Adrenal gland (tissue), 12 donors: ENCODE results near the gene S1PR4. TPM values are rescaled to one million over a fixed set of nuclear protein-coding genes. Genes with fewer than 3 reads are reported as not detected.
"Not testable (repeated sequence)": the region's sequence is repeated elsewhere in the genome, so short reads cannot be mapped to it uniquely, and the experiment has no call there.

Source experiments
- DNase-seq, 7 donors: peaks; one replicate each; pipeline ENCODE4 v3.0.0-alpha.2; 2019 to 2020
- H3K27ac ChIP-seq, 5 donors: fragments of 200-600 bp; sonication (generic) in 4 of 5; 1 replicate in 3 of 5; 2 replicates in 2 of 5; pipeline versions ENCODE4 v1.5.1 to v1.8.0; 2016 to 2020; ENCODE audit warnings: mild to moderate bottlenecking in 1 of 5
- H3K27me3 ChIP-seq: fragments of 200-600 bp; 2 replicates; pipeline ENCODE4 v1.8.0; 2021
- H3K36me3 ChIP-seq, 2 donors: fragments of 200-600 bp; replicated peaks in 1 of 2; 1 replicate in 1 of 2; 2 replicates in 1 of 2; pipeline versions ENCODE4 v1.5.1 to v1.8.0; 2018 to 2022
- H3K4me1 ChIP-seq, 2 donors: fragments of 200-600 bp; replicated peaks in 1 of 2; 1 replicate in 1 of 2; 2 replicates in 1 of 2; pipeline versions ENCODE4 v1.5.1 to v1.8.0; 2018 to 2021
- H3K4me3 ChIP-seq, 4 donors: fragments of 200-600 bp; sonication (generic) in 3 of 4; one replicate each; pipeline ENCODE4 v1.5.1; 2016 to 2018
- H3K9me3 ChIP-seq, 3 donors: fragments of 200-600 bp; sonication (generic) in 1 of 3; replicated peaks in 1 of 3; 1 replicate in 2 of 3; 2 replicates in 1 of 3; pipeline versions ENCODE4 v1.5.1 to v1.8.0; 2016 to 2021
- POLR2A ChIP-seq, 2 donors: fragments of 450-650 bp; IDR thresholded peaks; one replicate each; pipeline ENCODE4 v1.6.1; 2017; ENCODE audit warnings: antibody characterized with exemption in 2 of 2, mild to moderate bottlenecking in 2 of 2, moderate library complexity in 1 of 2
- WGBS, 4 donors: extraction: QIAGEN DNeasy Blood & Tissue Kit in 2 of 4; methylation state at CpG; one replicate each; pipeline versions ENCODE4 v1.1.5 to v1.1.7; 2013 to 2017; 5-methylcytosine and 5-hydroxymethylcytosine counted together
- intact Hi-C, 2 donors: fragments of 100-400 bp; cut with DNase I; formaldehyde crosslinking; loops; one replicate each; pipeline versions ENCODE4 v1.14.1 to v1.15.0; 2022 to 2023
- polyA plus RNA-seq, 3 donors: library from polyadenylated mRNA; stranded (reverse); fragments of 200-250 nt in 2 of 3; fragments of 350-450 nt in 1 of 3; fragmentation: Illumina TruSeq in 1 of 3; extraction: RNeasy Lipid Tissue Mini Kit (QIAGEN cat#74804) in 1 of 3; gene quantifications; one replicate each; pipeline ENCODE4 v1.2.3, GENCODE V29; 2013 to 2014
- total RNA-seq, 9 donors: library from RNA; depleted of rRNA in 4 of 9; stranded (reverse); fragments of >200 nt in 4 of 9; fragments of 120-200 nt in 1 of 9; fragmentation: NEBNext Ultra II Directional in 1 of 9; extraction: Animal tissue kit (Norgen Biotek cat#: 25700) in 1 of 9; gene quantifications; one replicate each; pipeline versions ENCODE4 v1.1.0 to v1.2.4, GENCODE V29; 2013 to 2023
- TF ChIP-seq, protein P1 (sequence below), 6 experiments: fragments of 450-650 bp in 4 of 6; fragments of 200-600 bp in 2 of 6; sonication (generic) in 1 of 6; IDR thresholded peaks; 1 replicate in 5 of 6; 2 replicates in 1 of 6; pipeline versions ENCODE4 v1.5.1 to v1.8.0; 2016 to 2021; ENCODE audit warnings: antibody characterized with exemption in 6 of 6, mild to moderate bottlenecking in 2 of 6, moderate library complexity in 1 of 6
- donor health status: healthy with polysubstance abuse.
- donor health status: Bipolar disorder and iron deficiency.
- donor health status: DM: yes; HTN: yes; CAD: no.
- donor health status: DM: no; HTN: no; CAD: no.
- donor health status: DM: no; HTN: no; CAD: no.
- donor health status: DM: yes; HTN: yes; CAD: no.

Gene S1PR4
- total and polyA plus RNA-seq, 12 donors, result 0.78 to 5.5 (median 2.2) TPM; not detected in 1

DNA sequence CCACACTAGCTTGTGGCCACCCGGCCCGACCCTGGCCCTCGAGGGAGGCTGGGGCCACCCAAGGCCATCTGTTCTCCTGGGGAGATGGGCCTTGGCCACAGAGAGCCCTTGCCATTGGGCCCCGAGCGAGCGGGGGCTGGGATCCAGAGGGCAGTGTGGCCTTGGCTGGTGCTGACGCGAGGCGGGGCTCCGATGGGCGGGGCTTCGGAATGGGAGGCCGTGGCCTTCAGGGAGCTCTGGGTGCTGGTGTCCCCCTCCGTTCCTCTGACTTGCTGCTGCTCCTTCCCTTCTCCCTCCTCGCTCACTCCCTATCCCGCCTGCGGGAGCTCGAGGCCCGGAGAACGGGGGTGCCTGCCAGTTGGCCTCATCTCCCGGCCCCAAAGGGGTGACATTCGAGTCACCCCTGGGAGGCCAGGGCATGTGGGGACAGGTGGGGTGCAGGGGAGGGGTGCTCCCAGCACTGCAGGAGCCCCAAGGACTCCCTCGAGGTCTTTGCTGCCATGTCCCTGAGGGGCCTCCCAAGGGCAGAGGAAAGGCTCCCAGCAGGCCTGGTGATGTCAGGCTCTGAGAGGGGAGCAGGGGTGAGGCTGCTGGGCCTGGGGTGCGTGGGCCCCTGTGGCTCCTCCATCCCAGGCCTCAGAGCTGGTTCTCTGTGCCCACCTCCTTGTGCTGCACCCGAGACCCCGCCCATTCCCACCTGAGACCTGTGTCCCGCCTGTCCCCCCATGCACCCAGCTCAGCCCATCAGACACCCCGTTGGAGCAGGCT is 11.3 kb downstream of the S1PR4 start:
- Histone ChIP-seq H3K9me3 (no peaks in the 10 kb centered on the region), H3K4me1 (peaks cover 35 to 49% of the 10 kb centered on the region in 2 donors), H3K4me3 (peak overlapping the region in 1 of 4 donors; percentile 35), H3K36me3 (peaks cover 0 to 4% of the 10 kb centered on the region in 2 donors), H3K27me3 (no peaks in the 10 kb centered on the region), H3K27ac (peak overlapping the region; percentile 46 to 86 (median 59))
- peak in 1 of 2 donors; percentile 48 for TF ChIP-seq POLR2A (IDR thresholded peaks at IDR 0.05)
- TF ChIP-seq, protein P1, sequence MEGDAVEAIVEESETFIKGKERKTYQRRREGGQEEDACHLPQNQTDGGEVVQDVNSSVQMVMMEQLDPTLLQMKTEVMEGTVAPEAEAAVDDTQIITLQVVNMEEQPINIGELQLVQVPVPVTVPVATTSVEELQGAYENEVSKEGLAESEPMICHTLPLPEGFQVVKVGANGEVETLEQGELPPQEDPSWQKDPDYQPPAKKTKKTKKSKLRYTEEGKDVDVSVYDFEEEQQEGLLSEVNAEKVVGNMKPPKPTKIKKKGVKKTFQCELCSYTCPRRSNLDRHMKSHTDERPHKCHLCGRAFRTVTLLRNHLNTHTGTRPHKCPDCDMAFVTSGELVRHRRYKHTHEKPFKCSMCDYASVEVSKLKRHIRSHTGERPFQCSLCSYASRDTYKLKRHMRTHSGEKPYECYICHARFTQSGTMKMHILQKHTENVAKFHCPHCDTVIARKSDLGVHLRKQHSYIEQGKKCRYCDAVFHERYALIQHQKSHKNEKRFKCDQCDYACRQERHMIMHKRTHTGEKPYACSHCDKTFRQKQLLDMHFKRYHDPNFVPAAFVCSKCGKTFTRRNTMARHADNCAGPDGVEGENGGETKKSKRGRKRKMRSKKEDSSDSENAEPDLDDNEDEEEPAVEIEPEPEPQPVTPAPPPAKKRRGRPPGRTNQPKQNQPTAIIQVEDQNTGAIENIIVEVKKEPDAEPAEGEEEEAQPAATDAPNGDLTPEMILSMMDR (IDR thresholded peaks at IDR 0.05), result no peak
- intact Hi-C loops, result no loop called here
- WGBS, 4 donors, result 37 to 55% (median 48%) methylated on average over 10 to 28 of the region's 28 CpGs
- DNase-seq, result peak; percentile 81 to 91 (median 90)

GRCh38 chr19:3190470-3190770 is 11.9 kb downstream of the S1PR4 start:
- Histone ChIP-seq H3K4me1 (peaks cover 35 to 49% of the 10 kb centered on the region in 2 donors), H3K36me3 (peaks cover 0 to 4% of the 10 kb centered on the region in 2 donors), H3K4me3 (peak overlapping the region in 1 of 4 donors; percentile 35), H3K27me3 (no peaks in the 10 kb centered on the region), H3K9me3 (no peaks in the 10 kb centered on the region), H3K27ac (peak overlapping the region in 4 of 5 donors; percentile 11 to 86 (median 66))
- intact Hi-C loops, result no loop called here
- no peak for TF ChIP-seq POLR2A (IDR thresholded peaks at IDR 0.05)
- TF ChIP-seq, protein P1 (IDR thresholded peaks at IDR 0.05), result no peak
- 40 to 71% (median 57%) methylated on average over 16 to 18 of the region's 18 CpGs; no CpG with 5 or more reads in 1 of the 4 donors for WGBS, 4 donors
- peak in 2 of 7 donors; percentile 41 to 43 for DNase-seq

DNA sequence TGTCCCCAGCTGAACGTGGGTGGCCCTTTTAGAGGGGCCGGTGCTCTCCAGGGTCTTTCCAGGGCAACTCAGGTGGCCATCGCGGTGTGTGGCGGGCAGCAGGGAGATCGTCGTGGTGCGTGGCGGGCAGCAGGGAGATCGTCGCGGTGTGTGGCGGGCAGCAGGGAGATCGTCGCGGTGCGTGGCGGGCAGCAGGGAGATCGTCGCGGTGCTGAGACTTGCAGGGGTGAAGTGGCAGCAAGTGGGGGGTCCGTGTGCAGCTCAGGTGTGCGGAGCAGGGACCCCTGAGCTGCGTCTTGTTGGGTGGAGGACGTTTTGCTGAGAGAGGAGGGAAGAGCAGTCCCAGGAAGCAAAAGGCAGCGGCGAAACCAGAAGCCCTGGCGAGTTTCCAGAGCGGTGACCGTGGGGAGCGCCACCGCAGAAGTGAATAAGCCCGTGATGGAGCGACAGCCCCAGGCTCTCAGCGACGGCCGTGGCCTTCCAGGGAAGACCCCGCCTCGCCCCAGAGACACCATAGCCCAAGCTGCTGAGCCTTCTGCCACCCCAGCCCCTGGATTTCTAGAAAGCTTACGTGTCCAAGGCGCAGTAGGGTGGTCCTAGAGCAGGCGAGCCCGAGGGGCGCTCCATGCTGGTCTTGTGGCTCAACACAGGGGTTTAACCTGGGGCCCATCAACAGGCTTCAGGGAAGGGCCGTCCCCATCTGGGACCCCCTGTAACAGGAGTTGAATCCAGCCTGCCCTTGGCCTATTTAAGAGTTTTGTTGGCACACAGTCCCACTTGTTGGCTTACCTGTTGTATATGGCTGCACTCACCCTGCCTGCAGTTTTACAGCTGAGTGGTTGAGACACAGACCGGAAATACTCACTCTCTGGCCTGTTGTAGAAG is 12.6 kb downstream of the S1PR4 start:
- intact Hi-C loops, result no loop called here
- 43 to 65% (median 60%) methylated on average over 34 to 46 of the region's 46 CpGs for WGBS, 4 donors
- peak overlapping the region in 4 of 5 donors; percentile 11 to 86 (median 66) for H3K27ac ChIP-seq
- TF ChIP-seq POLR2A (IDR thresholded peaks at IDR 0.05), result peak in 1 of 2 donors; percentile 41
- TF ChIP-seq, protein P1 (IDR thresholded peaks at IDR 0.05), result no peak
- H3K4me3 ChIP-seq, result peak overlapping the region in 1 of 4 donors; percentile 35
- DNase-seq, result peak; percentile 73 to 83 (median 80)
- H3K4me1 ChIP-seq, result peaks cover 35 to 49% of the 10 kb centered on the region in 2 donors
- H3K9me3 ChIP-seq, result no peaks in the 10 kb centered on the region
- H3K36me3 ChIP-seq, result peaks cover 0 to 7% of the 10 kb centered on the region in 2 donors
- no peaks in the 10 kb centered on the region for H3K27me3 ChIP-seq

- H3K4me1 ChIP-seq, result peaks cover 31 to 45% of the 10 kb centered on the region in 2 donors
- peak overlapping the region in 1 of 5 donors; percentile 86 for H3K27ac ChIP-seq
- H3K36me3 ChIP-seq, intact Hi-C loops, DNase-seq, H3K27me3 ChIP-seq, H3K4me3 ChIP-seq, H3K9me3 ChIP-seq: not testable (repeated sequence)
- WGBS, 4 donors, result 80 to 91% (median 88%) methylated on average over 10 to 12 of the region's 12 CpGs
Measured at GRCh38 chr19:3191806-3192104, 13.2 kb downstream of the S1PR4 start.
